ENCODE data around the gene WWTR1.

The WWTR1 gene

GRCh38 chr3:149621218-149622005, 36.4 kb downstream of the WWTR1 start:
- DNase-seq: peak; percentile 94

GRCh38 chr3:149620291-149621020, 37.4 kb downstream of the WWTR1 start:
- DNase-seq: peak; percentile 96

DNA sequence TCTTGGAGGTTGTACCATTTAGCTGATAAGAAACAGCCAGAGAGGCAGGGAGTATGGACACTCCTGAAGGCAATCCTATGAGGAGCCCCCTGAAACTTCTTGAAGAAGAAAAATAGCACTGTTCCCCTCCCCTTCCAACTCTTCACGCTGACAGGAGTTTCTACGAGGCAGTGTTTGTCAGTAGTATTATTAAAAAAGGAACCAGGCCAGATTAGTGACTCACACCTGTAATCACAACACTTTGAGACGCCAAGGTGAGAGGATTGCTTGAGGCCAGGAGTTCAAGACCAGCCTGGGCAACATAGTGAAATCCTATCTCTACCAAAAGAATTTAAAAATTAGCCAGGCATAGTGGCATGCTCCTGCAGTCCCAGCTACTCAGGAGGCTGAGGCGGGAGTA, 38.7 kb downstream of the WWTR1 start:
- no peak for DNase-seq

DNA sequence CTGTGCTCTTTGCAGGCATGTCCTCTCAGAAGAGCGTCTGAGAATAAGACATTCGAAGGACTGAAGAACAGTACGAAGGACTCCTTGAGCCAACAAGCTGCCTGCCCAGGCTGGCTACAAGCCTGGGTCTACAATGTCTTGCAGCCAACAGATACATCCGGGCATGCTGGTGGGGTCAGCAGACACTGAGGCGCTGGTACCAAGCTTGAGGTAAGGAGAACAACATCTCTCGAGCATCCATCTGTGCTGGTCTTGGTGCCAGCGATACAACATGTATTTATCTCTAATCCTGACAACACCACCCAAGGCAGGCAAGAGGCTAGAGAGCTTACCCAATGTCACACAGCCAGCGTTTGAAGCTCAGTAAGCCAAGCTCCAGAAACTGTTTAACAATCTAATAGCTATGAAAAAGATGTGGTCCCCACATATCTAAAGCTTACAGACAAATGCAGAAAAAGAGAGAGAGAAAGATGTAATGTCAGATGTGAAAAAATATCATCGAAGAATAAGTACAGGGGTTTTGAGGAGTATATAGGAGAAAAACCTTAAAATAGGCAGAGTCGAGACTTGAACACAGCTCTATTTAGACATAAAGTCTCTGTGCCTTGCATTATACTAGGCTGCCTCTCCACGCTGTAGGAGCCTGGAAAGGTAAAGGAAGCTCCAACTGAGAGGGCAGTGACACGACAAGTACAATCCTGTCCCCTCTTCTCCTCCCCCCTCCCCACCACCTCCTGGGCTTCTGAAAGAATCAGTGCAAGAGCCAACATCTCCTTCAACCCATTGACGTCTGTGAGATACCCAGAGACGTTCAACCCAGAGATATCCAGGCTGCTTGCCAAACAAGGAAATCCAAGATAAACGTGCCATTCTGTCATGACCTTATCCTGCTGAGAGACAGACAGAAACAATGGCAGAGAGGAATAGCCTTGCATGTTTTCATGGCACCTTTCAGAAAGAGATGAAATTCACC, 39.4 kb downstream of the WWTR1 start:
- peak; percentile 28 for DNase-seq

DNA sequence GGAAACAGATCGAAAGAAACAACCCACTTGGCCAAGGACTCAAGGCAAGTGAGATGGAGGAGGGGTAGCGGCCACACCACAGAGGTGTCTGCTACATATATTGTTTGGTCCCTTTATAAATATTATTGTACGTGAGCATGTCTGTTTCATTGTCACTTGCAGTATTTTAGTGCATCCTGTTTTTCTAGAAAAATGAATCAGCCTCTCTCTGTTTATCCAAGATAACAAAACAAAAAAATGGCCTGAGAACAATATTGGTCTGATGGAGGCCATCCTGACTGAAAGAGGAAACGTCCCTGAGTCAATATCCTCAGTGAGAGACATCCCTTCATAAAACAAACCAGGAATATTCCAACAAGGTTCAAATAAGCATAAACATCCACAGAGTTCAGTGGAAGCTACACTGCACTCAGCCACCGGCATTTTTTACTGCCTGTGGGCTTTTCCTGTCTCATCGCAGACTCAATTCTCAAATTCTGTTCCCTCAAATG, 42.0 kb downstream of the WWTR1 start:
- DNase-seq: peak; percentile 80

DNA sequence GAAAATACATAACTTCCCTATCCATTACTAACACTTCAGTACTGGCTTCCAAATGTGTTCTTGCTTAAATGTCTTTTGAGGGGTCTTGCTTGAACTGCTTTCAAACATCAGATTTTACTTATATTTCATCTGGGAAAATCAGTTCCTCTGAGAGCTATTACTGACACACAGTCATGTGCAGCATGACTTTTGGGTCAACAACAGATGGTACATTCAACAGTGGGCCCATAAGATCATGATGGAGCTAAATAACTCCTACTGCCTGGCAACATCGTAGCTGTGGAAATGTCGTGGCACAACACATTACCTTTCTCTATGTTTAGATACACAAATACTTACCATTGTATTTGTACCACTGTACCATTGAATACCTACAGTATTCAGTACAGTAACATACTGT, 43.8 kb downstream of the WWTR1 start:
- DNase-seq: no peak

DNA sequence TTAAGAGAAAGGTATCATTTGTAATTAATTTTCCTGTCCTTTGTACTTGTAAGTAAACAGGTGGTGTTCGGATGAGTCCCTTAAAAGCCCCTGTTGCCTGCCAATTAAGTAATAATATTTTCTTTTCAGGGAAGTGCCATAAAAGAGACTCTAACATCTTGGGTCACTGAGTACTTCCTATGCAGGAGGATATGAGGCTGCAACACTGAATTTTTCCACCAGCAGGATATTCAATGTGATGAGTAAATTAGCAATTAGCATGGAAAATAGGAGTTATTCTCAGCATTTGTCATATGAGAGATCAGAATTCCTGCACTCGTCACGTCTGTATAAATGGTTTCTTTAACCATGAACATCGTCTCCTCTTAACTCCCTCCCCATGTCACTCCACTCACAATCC, 45.4 kb downstream of the WWTR1 start:
- no peak for DNase-seq

DNA sequence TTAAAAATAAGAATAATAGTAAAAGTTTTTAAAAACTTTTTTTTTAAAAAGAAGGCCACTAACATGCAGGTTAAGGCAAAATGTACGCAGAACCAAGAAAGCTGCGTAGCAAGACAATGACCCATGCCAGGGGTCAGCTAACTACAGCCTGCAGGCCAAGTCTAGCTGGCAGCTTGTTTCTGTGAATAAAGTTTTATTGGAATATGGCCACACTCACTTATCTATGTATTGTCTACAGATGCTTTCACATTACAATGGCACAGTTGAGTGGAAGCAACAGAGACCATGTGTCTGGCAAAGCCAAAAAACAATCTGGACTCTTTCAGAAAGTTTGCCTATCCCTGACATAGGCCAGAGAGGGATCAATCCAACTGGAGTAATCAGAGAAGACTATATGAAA, 46.7 kb downstream of the WWTR1 start:
- DNase-seq: no peak

- no peak for DNase-seq
Observed at GRCh38 chr3:149610351-149611105, 47.3 kb downstream of the WWTR1 start.

DNA sequence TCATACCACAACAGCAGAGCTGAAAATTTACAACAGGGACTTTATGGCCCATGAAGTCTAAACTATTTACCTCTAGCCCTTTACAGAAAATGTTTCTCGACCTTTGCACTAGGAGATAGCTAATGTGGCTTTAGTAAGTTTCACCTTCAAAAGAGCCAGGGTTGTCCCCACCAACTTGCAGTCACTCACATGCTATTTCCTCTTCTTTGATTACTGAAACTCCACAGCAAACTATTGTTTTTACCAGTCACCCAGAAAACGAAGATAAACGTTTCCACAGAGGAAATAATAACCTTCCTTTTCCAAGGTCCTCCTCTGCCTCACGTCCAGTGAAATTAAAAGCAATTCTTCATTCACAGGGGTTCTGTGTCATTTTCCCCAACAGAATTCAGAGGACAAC, 48.2 kb downstream of the WWTR1 start:
- no peak for DNase-seq

DNA sequence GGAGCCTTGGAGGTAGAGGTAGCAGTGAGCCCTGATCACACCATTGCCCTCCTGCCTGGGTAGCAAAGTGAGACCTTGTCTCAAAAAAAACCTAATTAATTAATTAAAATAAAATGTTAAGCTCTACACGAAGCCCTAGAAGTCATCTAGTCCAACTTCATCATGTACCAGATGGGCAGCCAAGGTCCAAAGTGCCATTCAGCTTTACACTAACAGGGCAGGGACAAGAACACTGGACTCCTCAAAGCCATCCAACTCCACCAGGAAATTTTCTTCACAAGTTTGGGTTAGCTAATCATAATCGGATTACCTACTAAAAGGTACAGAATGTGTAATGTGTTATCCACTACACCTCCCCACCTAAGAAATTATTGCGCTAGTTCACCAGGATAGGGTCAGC, 48.8 kb downstream of the WWTR1 start:
- no peak for DNase-seq

GRCh38 chr3:149605902-149606301, 51.9 kb downstream of the WWTR1 start:
- DNase-seq: peak; percentile 89

GRCh38 chr3:149604125-149604875, 53.5 kb downstream of the WWTR1 start:
- DNase-seq: peak; percentile 54

- DNase-seq: peak; percentile 83
Observed at GRCh38 chr3:149603126-149604074, 54.4 kb downstream of the WWTR1 start.

GRCh38 chr3:149600634-149601033, 57.2 kb downstream of the WWTR1 start:
- peak; percentile 54 for DNase-seq

DNA sequence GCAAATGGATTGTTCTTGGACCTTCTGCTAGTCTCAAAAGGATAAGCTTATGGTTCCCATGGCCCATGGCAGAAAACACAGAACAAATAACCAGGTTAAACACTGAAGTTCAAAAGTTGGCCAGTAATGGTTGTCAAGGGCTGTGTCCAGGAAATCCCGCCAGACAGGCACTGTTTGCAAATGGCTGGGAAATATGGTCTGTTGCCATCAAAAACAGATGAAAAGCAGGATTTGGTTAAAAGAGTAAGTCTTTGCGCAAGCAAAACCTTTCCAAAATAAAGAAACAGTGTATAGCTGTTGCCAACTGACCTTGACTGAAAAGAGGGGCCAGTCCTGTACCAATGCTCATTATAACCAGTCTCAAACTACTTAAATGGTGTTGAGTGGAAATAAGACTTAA, 58.6 kb downstream of the WWTR1 start:
- no peak for DNase-seq

- DNase-seq: peak; percentile 69
Observed at GRCh38 chr3:149596134-149596770, 61.6 kb downstream of the WWTR1 start.

GRCh38 chr3:149593418-149594160, 64.2 kb downstream of the WWTR1 start:
- no peak for DNase-seq
